GM21619 (cell line): Measurements from ENCODE around the gene XRCC3.

Source experiments
- ATAC-seq: cut with Tn5 transposase; IDR thresholded peaks from one replicate; pipeline ENCODE4 v1.9.1; 2021; ENCODE audit not compliant: unreplicated experiment

Gene XRCC3

GRCh38 chr14:103715052-103716000 is at the start of gene XRCC3, which contains the start of gene ZFYVE21:
Gene XRCC3, minus strand, starts transcription at chr14:103715451. Its CDS starts 4,364 bp downstream, at chr14:103711087.
Gene ZFYVE21, plus strand, starts transcription at chr14:103715810. Its CDS starts 32 bp downstream, at chr14:103715842.
- peak; percentile 91 for ATAC-seq

DNA sequence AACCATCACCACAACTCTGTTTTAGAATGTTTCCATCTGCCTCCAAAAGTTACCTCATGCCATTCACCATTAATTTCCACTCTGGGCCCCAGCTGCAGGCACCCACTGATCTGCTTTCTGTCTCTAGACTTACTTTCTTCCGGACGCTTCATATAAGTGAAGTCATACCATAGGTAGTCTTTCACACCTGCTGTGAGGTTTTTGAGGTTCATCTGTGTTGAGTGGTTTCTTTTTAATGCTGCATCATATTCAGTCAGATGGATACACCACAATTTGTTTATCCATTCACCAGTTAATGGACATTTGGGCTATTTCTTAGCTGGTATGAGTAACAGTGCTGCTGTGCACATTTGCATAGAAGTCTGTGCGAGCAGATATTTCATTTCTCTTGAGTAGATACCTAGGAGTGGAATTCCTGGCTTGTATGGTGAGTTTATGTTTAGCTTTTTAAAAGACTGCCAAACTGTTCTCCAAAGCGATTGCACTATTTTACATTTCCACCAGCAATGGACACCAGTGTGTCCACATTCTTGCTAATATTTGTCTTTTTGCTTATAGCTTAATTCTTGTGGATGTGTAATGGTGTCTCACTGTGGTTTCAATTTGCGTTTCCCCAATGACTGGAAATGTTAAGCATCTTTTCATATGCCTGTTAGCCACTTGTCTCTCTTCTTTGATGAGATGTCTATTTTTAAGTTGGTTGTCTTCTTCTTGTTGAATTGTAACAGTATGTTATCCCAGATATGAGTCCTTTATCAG is 48.7 kb upstream of the XRCC3 start:
- ATAC-seq: peak; percentile 90

DNA sequence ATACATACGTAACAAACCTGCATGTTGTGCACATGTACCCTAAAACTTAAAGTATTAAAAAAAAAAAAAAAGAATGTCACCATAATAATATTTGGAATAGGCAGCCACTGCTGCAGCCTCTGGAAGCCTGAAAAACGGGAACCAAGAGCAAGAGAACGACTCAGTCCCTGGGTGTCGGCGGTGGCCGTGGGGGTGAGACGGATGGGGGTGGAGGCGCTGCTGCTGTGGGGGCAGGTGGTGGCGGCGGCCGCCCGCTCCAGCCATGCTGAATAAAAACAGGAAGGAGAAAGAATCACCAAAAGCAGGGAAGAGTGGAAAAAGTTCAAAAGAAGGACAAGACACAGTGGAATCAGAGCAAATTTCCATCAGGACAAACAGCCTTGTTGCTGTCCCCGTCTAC is 47.3 kb upstream of the XRCC3 start:
- no peak for ATAC-seq

DNA sequence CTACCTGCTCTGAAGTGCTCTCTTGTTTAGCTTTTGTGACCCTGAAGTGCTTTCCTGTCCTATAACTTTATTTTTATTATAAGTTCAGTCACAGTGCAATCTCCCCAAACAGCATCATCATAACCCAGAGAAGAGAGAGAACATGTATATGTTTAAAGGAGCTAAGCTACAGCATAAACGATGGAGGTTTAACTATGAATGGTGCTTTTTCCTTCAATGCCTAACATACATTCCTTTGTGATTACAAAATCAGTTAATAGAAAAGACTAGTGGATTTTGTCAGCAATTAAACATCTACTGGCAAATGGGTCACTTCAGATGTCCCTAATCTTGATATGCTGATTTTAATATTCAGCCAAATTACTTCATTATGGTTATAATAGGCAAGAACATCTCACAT is 46.8 kb upstream of the XRCC3 start:
- no peak for ATAC-seq

DNA sequence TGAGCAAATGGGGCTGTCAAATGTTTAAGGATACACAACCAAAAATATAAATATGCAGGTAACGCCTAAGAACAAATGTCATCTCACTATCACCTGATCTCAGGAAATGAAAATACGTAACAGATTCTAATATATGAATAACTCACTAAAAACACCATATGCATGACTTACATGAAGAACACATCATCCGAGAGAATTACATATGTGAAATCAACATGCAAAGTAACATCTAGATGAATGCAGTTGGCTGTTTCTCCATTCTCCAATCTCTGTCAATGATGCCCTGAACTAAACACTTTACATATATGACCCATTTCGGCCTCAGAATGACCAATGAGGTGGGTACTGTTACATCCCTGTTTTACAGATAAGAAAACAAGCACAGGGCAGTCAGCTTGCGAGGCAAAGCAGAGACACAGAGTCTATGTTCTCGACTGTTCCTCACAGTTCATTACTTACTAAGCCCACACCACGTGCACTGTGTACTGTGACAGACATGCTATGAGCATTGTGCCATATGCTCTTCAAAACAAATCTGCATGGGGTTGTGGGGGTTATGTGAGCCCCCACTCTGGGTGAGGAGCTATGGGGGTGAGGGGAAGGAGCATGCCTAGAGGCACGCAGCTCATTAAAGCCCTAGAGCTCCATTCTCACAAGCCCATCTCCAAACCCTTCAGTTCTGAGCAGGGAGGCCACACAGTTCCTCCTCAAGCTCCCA is 43.0 kb upstream of the XRCC3 start:
- ATAC-seq: no peak

DNA sequence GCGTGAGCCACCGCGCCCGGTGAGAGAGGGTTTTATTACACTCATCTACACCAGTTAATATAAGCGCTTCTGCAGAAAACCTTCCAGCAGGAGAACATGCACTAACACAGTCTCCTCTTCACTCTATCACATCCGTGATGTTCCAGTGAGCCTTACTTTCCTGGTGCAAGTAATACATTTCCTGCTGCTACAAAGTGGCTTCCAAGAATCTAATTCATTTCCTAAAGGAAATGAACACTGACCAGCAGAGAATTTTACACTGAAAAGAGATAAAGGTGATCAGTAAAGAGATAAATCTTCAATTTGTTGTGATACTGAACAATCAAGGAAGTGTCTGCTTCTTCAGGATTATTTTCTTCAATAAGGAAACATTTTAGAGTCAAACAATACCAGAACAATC is 39.8 kb upstream of the XRCC3 start:
- no peak for ATAC-seq

DNA sequence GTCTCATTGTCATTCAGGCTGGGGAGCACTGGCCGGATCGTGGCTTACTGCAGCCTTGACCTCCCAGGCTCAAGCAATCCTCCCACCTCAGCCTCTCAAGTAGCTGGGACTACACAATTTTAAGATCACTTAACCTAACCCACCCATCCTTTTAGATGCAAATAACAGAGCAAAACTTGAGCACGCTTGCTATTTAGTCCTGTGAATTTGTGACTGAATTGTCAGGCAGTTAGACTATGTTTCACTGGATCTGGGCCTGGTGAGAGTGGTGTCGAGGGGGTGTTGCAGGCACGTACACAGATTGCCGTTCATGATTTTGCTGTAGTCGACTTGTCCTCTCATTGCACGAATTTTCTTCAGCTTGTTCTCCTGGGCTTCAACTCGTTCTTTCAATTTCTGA is 38.5 kb upstream of the XRCC3 start:
- ATAC-seq: no peak

GRCh38 chr14:103749860-103750259 is 34.6 kb upstream of the XRCC3 start:
- no peak for ATAC-seq

GRCh38 chr14:103749452-103749851 is 34.2 kb upstream of the XRCC3 start:
- ATAC-seq: no peak

- no peak for ATAC-seq
Observed at GRCh38 chr14:103748534-103748857, 33.2 kb upstream of the XRCC3 start.

DNA sequence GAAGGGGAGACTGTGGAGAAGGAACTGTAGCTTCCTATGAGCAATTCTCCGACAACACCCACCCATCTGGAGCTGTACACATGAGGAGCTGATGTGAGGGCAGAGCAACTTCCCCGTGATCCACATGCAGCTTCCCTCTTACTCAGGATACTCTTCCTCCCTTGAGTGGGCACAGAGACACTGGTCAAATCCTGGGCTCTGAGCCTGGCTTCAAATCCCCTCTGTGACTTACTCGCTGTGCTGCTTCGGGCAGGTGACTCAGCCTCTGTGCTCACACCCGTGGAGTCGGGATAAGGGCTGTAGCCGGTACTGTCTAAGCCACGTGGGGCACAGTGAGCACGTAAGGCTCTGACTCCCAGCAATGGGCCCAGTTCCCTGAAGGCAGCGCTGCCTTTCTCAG is 31.4 kb upstream of the XRCC3 start:
- no peak for ATAC-seq

- no peak for ATAC-seq
Observed at GRCh38 chr14:103745424-103745823, 30.2 kb upstream of the XRCC3 start.

DNA sequence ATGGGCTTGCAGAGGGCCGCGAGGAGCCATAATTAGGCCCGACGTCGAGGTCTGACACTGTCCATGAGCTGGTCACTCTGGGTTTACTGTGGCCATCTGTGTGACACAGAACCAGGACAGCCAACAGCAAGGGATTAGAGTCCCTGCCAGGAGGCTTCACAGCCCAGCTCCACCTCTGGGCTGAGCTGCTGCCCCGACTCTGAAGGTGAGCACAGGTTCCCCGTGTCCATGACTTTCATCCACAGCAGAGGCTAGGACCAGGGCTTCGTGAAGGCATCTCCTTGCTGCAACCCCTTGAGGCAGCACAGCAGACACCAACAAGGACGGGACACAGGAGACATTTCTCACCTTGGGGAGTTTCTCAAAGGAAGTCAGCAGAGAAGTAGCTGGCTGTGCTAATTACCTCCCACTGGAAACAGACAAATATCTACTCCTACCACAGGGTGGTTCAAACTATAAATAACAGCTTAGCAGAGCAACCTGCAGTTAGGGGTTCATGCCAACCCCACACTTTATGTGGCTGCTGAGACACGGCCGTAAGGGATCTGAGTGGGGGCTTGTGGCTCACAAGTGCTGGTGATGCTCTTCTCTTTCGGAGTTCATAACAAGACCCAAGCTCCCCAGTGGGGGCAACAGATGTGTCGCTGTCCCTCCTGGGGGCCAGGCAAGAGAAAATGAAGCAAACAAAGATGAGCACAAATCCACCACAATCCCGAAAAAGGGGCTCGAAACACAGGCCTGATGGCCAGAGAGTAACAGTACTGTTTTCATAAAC is 29.6 kb upstream of the XRCC3 start:
- no peak for ATAC-seq

DNA sequence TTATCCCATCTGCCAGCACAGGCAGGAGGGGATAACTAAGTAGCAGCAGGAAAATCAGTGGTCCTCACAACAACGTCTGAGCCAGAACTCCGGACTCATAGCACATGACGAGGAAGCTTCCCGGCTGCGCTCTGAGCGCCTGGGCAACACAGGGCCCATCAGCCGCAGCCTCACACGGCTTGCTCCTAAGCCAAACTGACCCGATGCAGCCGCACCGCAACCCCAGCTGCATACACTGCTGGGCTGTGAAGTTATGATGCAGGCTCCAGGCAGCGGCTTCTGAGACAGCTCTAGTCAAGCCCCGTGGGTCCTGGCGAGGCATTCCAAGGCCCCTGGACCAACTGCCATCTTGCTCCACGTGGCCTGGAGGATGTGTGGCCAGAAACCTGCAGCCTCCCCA is 28.4 kb upstream of the XRCC3 start:
- ATAC-seq: no peak

GRCh38 chr14:103742499-103743255 is 27.4 kb upstream of the XRCC3 start:
- no peak for ATAC-seq

DNA sequence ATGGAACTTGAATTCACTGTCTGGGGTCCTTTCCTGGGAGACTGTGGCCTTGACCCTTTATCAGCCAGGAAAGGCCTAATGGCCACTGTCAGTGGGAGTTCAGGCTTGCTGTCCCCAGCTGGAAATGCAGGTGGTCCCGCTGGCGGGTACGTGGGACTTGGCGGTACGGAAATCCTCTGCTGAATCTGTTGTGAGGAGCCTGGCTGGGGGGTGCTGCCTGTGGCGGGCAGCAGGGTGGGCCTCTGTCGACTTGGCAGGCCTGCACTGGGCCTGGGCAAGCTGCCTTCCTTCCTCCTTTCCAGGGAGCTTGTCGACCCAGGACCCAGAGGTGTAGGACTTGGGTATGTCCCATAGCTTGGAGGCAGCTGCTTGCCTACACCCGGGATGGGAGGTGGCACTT is 26.6 kb upstream of the XRCC3 start:
- ATAC-seq: no peak

- ATAC-seq: no peak
Observed at GRCh38 chr14:103740991-103741689, 25.9 kb upstream of the XRCC3 start.

- no peak for ATAC-seq
Observed at GRCh38 chr14:103739793-103740501, 24.7 kb upstream of the XRCC3 start.

DNA sequence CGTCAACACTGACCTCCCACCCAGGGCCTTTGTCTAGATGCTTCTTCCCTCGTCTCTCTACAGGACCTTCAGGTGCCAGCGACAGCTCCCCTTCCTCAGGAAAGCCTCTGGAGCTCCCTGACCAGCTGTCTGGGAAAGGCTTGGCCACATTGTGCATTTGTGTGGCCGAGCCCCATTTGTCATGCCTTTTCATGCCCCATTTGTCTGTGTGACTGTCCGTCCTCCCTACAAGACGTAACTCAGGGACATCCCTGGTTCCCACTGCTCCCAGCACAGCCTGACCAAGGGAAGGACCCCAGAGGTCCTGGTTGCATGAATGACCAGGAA is 24.2 kb upstream of the XRCC3 start:
- no peak for ATAC-seq
